LHCN-M2 (cell line): ENCODE measurements around the gene DNAJA3. TPM values are rescaled to one million over a fixed set of nuclear protein-coding genes. Genes with fewer than 3 reads are reported as not detected.
"Not testable (repeated sequence)": the region's sequence is repeated elsewhere in the genome, so short reads cannot be mapped to it uniquely, and the experiment has no call there.

Experiments used
- DNase-seq: peaks from one replicate; pipeline ENCODE4 v3.0.0-alpha.2; 2012; ENCODE audit warnings: low read depth
- total RNA-seq: library from RNA; depleted of rRNA; stranded (reverse); fragments of >200 nt; gene quantifications from 2 replicates; pipeline ENCODE4 v1.2.3, GENCODE V29; 2014

DNAJA3 gene
- total RNA-seq, 1 experiment from 2014 or later = 64.2 TPM

DNA sequence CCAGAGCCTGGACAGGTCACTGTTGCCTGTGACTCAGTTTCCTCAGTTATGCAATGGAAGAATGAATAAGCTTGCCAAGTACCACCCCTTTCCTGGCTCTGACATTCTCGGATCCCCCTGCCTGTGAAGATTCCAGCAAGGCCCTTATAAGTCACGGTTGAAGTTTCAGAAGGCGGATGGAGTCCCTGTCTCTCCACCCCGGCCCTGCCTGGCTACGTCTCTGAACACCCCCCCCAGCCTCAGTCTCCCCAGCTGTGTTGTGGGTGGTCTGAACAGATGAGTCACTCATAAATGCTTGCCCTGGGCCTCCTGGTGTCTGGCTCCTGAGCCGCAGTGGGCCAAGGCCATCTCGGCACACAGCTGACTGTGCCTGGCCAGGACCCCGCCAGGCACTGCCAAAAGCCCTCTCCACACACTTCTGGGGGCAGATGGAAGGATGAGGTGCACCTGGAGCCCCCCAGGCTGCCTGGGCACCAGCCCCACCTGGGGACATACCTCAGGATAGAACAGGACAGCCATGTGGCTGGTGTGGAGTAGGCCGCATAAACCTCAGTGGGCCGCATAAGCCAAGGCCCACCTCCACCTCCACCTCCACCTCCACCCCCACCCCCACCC lies 38.6 kb upstream of the DNAJA3 start:
- DNase-seq = no peak

DNA sequence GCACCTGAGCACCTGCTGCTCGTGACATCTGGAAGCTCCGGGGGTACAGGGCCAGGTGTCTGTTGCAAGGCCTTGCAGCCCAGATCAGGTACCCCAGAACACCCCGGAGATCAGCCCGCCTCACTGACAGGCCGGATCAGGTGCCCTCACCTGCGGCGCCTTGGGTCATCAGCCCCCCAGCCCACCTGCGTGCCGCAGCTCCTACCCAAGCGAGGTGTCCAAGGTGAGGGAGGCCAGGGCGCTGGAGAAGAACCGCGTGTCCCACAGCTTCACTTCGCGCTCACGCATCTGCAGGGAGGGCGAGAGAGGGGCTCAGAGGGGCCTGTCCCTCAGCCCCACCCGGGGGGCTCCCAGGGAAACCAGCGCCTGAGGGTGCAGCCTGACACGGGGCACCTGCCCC lies 37.9 kb upstream of the DNAJA3 start:
- DNase-seq = no peak

DNA sequence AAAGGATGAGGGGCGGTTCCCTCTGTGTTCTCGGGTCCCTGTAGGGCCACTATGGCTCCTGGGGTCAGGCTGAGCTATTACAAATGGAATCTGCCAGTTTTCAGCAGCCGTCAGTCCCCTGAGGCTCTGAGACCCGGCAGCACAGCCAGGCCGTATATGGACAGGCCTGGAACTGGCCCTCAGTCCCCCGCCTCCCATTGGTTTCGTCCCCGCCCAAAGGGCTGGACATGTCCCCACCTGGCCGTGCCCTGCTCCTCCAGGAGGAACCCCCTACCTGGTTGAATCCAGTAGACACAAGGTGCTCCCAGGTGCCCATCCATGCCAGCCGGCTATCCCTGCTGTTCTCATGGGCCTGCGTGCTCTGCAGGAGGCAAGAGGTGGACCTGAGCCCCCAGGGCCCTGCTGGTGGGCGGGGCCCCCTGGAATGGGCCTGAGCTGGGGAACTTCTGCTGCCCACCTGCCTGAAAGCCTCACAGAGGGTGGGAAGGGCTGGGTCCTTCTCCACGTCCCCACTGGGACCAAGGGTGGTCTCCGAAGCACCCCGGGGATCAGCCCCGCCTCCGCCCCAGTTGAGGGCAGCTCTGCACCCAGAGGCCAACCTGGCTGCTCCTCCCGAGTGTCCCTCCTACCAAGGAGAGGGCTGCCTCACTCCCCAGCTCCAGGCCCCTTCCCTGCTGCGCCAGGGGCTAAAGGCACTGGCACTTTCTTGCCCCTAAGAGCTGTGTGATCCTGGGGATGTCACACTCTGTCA lies 37.2 kb upstream of the DNAJA3 start:
- no peak for DNase-seq

DNA sequence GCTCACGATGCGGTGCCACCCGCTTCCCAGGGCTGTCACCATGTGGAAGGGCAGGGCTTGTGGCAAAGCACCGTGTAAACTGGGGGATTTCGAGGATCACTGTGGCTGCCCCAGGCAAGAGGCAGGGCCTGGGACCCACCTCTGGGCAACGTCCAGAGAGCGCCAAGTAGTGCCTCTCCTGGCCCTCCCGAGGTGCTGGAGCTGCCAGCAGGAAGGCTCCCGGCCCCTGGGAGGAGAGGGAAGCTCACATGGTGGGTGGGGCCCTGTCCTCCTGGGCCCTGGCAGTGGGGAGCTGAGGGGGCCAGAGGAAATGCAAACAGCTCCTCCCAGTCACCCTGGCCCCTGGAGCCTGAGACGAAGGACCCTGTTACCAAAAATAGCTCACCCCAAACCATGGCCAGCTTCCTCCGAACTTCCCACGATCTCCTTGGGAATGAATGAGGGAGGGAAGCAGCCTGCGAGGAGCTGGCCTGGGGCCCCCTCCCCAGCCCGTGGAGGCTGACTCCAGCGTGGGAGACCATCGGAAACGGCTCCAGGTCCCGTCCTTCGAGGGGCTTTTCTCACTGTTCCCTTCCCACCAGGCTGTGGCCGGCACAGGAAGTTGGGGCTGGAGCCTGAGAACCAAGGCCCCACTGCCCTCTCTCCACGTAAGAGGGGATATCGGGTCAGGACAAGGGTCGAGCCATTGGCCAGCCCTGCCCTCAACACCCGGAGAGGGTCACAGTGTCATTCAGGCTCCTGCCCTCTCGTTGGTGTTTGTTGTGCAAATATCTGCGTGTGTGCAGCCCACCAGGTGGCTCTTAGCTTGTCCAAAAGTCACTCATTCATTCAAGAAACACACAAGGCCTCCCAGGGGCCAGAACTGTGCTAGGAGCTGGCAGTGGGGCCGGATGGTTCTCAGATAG lies 36.4 kb upstream of the DNAJA3 start:
- DNase-seq = no peak

DNA sequence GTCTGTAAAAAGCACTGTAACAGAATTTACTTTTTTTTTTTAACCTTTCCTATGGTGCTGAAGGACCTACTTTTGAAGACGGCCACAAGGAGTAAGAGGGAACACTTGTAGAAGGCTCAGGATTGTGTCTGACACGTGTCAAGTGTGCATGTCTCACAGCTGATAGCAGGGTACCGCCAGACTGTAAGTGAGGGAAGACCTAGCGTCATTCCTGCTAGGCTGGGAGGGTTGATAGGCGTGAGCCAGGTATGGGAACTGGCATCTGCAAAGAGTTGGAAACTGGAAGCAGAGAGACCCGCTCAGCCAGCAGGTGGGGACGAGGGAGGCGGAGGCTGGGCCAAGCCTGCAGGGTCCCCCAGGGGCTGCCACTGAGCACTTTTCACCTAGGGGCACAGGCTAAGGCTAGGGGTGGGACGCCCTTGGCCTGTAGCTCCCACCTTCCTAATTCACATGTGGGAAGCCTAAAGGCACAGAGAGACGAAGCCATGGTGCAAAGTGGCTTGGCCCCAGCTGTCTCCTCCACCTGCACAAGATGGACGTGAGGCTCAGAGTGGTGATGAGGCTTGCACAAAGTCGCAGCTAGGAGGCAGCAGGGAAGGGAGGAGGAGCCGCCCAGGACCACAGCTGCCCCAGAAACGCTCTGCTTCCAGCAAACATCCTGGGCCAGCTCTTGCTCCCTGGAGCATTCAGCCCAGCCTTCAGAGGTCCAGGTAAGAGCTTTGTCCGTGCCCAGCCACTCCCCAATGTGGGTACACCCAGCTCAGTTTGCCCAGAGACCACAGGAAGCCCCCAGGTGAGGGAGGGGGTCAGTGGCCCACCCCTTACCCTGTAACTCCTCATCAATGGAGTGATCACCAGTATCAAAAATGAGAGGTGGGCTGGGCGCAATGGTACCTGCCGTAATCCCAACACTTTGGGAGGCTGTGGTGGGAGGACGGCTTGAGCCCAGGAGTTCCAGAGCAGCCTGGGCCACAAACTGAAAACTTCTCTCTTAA lies 35.1 kb upstream of the DNAJA3 start:
- DNase-seq = no peak

DNA sequence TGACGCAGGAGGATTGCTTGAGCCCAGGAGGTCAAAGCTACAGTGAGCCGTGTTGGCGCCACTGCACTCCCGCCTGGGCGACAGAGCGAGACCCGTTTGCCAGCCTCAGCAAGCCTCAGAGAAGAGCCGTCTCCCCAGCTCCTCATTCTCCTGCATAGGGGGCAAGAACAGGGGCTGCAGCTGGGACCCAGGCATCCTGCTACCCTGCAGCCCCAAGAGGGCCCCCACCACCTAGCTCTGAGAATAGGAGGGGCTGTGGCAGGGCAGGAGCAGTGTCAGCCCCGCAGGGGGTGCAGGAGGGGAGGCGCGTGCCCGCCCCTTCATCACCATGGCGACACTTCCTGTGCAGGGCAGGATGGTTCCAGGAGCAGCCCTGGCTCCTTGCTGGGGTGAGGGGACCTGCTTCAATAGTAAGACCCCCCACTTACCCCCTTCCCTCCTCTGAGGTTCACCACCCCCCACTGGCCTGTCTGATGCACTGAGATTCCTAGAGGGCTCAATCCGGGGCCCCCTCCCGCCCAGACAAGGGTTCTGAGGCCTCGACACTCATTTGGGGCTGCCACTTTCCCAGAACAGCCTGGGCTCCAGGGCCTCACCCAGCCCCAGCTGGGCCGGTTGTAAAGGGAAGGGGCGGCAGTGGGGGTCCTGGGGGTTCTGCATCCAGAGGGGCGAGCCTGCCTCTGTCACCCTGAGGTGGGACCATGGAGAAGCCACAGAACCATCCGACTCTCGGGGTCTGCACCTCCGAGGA lies 33.9 kb upstream of the DNAJA3 start:
- DNase-seq = no peak

DNA sequence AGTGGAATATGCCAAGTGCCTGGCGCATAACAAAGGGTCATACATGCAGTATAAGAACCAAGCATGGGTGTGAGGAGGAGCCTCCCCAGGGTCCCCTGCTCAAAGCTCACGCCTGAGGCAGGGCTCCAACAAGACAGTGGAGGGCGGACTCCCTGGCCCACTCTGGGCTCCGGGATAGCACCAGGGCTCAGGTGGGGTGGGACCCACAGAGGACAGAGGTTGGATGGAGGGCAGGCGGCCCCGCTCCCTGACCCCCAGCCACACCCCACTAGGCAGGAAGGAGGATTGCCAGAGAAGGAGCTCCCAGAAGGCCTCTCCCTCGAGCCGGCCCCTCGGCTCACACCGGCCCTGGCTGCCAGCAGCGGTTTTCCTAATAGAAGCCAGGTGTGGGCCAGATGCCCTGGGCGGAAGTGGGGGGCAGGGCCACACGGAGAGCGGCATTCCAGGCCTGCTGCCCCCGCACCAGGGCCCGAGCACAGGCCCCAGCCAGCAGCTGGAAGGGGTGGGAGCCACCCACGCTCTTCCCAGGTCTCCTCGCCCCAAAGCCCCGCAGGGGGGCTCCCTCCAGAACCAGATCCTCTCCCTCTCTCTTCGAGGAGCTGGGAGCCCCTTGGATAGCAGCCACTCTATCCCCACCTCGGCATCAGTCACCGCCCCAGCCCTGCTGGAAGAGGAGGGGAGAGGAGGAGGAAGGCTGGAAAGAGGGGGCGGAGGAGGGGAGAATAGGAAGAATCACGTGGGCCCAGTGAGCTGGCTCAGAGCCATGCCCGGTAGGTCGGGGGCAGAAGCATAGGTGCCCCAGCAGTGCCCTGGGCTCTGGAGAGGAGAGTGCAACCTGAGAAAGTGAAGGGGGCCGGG lies 33.1 kb upstream of the DNAJA3 start:
- DNase-seq = no peak

DNA sequence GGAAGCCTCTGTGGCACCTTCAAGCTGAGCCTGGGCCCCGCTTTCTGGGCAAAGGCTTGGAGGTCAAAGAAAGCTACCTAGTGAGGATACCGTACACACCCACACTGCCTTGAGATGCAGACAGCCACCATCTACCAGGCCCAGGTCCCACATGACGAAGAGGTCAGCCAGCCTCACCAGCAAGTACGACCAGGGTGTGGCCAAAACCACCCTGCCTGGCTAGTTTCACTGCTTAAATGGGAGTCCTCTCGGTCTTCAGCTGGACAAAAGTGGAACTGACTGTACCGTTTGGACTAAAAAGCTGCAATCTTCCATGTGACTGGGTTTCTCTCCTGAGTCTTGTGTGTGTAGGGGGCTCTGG lies 32.4 kb upstream of the DNAJA3 start:
- DNase-seq = no peak

DNA sequence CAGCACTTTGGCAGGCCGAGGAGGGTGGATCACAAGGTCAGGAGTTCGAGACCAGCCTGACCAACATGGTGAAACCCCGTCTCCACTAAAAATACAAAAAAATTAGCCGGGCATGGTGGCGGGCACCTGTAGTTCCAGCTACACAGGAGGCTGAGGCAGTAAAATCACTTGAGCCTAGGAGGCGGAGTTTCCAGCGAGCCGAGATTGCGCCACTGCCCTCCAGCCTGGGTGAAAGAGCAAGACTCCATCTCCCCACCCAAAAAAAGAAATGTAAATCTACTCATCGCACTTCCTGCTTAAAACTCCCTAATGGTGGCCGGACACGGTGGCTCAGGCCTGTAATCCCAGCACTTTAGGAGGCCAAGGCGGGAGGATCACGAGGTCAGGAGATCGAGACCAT lies 31.8 kb upstream of the DNAJA3 start:
- not testable (repeated sequence) for DNase-seq

DNA sequence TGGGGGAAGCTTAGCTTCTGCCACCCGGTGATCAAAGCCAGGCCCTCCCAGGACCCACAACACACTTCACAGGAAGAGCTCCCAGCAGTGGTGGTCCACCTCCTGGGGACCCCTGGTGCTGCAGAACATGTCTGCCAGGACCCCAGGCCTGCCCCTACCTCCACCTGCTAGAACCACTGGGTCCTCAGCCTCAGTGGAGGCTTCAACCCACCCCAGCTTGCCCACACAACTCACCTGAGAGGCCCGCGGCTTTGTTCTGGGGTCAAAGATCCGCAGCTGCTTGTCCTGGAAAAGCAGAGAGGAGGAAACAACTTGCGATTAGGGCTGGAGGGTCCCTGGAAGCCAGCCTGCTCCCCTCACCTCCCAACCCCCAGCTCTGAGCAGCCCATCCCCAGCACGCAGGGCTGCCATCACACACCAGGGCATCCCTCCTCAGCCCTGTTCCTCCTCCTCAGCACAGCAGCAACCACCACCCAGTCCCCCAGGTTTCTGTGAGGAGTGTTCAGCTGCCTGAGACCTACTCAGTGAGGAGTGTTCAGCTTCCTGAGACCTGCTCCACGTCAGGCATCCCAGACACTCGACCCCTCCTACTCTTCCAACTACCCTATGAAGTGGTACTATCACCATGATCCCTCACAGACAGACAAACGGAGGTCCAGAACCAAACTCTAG lies 30.5 kb upstream of the DNAJA3 start:
- no peak for DNase-seq

DNA sequence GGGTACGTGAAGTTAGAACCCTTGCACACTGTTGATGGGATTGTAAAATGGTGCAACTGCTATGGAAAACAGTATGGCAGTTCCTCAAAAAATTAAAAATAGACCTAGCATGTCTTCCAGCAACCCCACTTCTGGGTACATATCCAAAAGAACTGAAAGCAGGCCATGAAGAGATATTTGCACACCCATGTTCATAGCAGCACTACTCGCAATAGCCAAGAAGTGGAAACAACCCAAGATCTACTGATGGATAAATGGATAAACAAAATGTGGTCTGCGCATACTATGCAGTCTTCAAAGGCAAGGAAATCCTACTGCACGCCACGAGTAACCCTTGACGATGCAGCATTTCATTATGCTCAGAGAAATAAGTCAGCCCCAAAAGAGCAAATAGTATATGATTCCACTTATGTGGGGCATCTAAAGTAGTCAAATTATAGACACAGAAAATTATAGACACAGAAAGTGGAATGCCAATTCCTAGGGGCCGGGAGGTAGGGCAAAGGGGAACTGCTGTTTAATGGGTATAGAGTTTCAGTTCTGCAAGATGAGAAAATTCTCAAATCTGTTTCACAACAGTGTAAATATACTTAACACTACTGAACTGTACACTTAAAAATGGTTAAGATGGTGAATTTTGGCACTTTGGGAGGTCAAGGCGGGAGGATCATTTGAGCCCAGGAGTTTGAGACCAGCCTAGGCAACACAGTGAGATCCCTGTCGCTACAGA lies 26.5 kb upstream of the DNAJA3 start:
- no peak for DNase-seq

DNA sequence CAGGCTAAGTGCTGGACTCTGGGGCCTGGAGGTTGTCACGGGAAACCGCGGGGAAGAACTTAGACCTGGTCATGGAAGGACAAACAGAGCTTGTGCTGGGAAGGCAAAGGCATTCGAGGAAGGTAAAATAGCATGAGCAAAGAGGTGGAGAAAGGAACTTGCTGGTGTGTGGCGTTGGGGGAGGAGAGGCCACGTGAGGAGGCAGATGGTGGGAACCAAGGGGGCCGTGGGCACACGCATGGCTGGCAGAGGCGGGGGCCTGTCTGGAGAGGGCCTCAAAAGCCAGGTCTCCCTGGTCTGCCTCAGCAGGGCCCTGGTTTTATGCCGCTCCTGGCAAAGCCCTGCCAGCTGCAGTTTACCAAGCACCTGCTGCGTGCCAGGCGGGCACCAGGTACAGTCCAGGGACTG lies 24.6 kb upstream of the DNAJA3 start:
- no peak for DNase-seq

DNA sequence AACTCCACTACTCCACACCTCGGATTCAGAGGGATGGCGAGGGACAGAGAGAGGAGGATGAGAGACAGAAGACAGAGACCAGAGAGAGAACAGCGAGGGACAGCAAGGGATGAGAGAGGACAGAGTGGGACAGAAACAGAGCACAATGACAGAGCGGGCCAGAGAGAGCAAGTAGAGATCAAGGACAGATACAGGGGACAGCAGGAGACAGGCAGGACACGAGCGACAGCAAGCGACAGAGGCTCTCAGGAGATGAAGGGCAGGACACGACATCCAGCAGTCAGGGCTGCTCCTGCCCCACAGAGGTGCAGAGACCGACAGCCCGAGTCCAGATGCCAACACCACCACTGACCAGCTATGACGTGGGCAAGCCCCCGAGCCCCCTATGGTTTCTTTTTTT lies 24.2 kb upstream of the DNAJA3 start:
- no peak for DNase-seq

DNA sequence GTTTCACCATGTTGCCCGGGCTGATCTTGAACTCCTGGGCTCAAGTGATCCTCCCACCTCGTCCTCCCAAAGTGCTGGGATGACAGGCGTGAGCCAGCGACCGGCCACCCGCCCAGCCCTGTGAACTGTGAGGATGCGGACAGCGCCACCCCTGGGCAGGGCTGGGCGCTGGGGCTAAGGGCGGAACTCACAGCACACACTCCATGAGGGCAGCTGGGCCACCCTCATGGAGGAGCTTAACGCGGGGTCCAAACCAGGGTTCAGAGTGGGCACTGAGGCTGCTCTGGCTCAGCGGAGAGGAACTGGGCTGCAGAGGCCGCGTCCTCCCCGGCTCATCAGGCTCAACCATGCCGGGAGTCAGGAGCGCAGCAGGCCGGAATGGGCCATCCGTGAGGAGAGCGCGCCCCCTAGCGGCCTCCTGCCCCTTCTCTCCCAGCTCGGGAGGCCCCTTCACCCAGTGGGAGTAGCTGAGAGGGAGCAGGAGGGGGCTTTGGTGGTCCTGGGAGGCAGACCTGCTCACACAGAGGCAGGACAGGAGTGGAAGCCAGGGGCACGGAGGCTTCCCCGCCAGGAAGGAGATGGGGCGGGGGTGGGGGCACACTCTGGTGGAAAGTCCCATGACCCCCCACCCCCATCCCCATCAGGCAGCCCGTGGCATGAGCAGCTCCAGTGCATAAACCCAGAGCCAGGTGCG lies 23.1 kb upstream of the DNAJA3 start:
- DNase-seq = peak; percentile 56

DNA sequence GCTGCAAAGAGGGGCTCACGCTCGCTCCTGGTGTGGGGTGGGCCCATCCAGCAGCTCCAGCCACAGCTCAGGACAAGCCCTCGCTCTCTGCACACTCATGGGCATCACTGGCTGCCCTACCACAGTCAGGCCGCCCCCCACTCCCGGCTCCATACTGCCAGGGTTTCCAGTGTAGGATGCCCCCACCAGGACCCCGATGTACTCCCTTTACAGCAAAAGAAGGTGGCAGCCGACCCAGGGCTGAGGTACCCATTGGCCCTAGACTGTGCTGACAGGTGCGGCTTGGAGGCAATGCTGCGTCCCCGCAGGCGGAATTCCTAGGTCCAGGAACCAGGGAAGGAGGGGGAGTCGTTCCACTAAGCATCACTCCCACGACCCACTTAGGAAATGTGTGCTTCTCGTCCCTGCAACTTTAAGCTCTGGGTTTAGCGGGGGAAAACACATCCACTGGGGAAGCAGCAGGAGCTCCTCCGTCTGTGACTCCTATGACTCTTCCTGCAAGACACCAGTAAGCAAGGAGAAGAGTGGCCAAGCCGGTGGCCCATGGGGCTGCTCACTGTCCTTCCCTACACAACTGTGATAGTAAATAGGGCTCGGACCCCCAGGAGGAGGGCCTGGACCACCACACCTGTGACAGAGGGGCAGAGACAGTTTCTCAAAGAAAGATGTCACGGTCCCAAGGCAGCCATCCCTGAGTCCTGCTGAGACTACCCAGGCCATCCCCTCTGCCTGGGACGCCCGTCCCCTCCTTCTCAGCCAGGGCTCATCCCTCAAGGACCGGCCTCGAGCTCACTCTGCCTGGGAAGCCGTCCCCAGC lies 22.3 kb upstream of the DNAJA3 start:
- DNase-seq = no peak

DNA sequence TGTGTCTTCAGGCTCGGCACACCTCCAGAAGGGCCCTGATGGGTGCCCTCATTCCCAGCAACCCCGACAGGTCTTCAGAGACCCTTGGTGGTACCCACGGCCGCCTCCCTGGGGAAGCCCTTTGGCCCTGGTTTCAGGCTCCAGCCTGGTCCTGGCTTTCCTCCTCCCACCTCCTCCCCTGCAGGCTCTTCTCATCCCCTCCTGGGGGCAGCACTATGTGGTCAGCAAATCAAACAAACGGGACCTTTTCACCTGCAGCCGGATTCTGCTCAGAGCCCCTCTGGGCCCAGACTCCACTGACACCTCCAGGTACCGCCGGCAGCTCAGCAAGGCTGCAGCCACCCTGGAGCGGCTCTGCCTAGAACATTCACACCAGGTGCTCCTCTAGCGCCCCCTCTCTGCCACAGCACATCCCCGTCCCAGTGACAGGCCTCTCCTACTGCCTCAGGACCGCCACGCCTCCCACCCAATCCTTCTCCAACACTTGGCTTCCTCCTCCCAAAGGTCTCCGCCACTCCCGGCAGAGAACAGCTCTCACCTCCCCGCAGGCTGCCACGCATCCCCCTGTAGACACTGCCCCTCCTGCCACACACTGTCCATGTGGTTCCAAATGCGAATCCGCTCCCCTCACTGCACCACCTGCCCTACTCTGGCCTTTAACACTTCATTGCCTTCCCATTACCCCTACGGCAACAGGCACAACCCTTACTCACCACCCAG lies 21.3 kb upstream of the DNAJA3 start:
- DNase-seq = peak; percentile 28
